K562 (cell line): ENCODE data around the gene PDZD2.

Experiments used
- CTCF ChIP-seq, 3 experiments: IDR thresholded peaks in 2 of 3; conservative IDR thresholded peaks in 1 of 3; 2 replicates each; pipeline ENCODE4 v1.5.1; 2011 to 2012; ENCODE audit warnings: low read length in 3 of 3, mild to moderate bottlenecking in 3 of 3, control low read depth in 2 of 3, improper control_type of control experiment in 1 of 3, inconsistent platforms in 1 of 3, low read depth in 1 of 3, mixed read lengths in 1 of 3, moderate library complexity in 1 of 3; ENCODE audit not compliant: insufficient read depth in 2 of 3
- E2F1 ChIP-seq: sonication (generic); formaldehyde crosslinking; IDR thresholded peaks from 2 replicates; pipeline ENCODE4 v1.8.1; 2023; ENCODE audit warnings: mild to moderate bottlenecking, missing genetic modification reagents, moderate library complexity
- EP300 ChIP-seq: IDR thresholded peaks from 2 replicates; pipeline ENCODE4 v1.6.1; 2012; ENCODE audit warnings: low read length, improper control_type of control experiment
- EP400 ChIP-seq: fragments of 450-650 bp; IDR thresholded peaks from 2 replicates; pipeline ENCODE4 v1.6.1; 2017; ENCODE audit warnings: antibody characterized with exemption, mild to moderate bottlenecking, moderate library complexity
- ZNF280A ChIP-seq: fragments of 450-650 bp; IDR thresholded peaks from 2 replicates; pipeline ENCODE4 v1.6.1; 2018; ENCODE audit warnings: mild to moderate bottlenecking, low read depth; ENCODE audit not compliant: partially characterized antibody

GRCh38 chr5:31811210-31811609 lies 172.3 kb downstream of the PDZD2 start:
- TF ChIP-seq CTCF (IDR thresholded peaks at IDR 0.05 in 2 of 3, conservative IDR thresholded peaks at IDR 0.05 in 1 of 3; ENCODE audit: insufficient read depth in 2 of 3, low read depth in 1 of 3, low read length in 3 of 3) (no peak), EP300 (no peak), EP400 (no peak), E2F1 (CRISPR knock-in tag) (no peak), ZNF280A (no peak)
